GM12872 (cell line): Measurements from ENCODE around the gene HRK.

Experiments used
- CTCF ChIP-seq: IDR thresholded peaks from 3 replicates; pipeline ENCODE4 v1.5.1; 2011; ENCODE audit warnings: low read depth, mild to moderate bottlenecking, low read length, moderate library complexity; ENCODE audit not compliant: insufficient read depth

HRK gene

GRCh38 chr12:116879509-116880212 lies 1.6 kb downstream of the HRK start:
- no peak for TF ChIP-seq CTCF

GRCh38 chr12:116878567-116879508 lies 2.4 kb downstream of the HRK start:
- TF ChIP-seq CTCF = no peak

GRCh38 chr12:116876151-116876869 lies 4.9 kb downstream of the HRK start:
- no peak for TF ChIP-seq CTCF

GRCh38 chr12:116874324-116874995 lies 6.8 kb downstream of the HRK start:
- no peak for TF ChIP-seq CTCF

- no peak for TF ChIP-seq CTCF
Observed at GRCh38 chr12:116870306-116870705, 10.9 kb downstream of the HRK start.

GRCh38 chr12:116867523-116867922 lies 13.7 kb downstream of the HRK start:
- no peak for TF ChIP-seq CTCF
